ENCODE results near the gene CAPN11. TPM values are rescaled to one million over a fixed set of nuclear protein-coding genes. Genes with fewer than 3 reads are reported as not detected.

Gene CAPN11
- 0.94 and 1.9 TPM in 2 replicates for total RNA-seq

GRCh38 chr6:44158770-44159228, at the start of gene CAPN11:
TSS of gene CAPN11 (plus strand) at chr6:44158820. CDS start at chr6:44158849, 29 bp downstream.

DNA sequence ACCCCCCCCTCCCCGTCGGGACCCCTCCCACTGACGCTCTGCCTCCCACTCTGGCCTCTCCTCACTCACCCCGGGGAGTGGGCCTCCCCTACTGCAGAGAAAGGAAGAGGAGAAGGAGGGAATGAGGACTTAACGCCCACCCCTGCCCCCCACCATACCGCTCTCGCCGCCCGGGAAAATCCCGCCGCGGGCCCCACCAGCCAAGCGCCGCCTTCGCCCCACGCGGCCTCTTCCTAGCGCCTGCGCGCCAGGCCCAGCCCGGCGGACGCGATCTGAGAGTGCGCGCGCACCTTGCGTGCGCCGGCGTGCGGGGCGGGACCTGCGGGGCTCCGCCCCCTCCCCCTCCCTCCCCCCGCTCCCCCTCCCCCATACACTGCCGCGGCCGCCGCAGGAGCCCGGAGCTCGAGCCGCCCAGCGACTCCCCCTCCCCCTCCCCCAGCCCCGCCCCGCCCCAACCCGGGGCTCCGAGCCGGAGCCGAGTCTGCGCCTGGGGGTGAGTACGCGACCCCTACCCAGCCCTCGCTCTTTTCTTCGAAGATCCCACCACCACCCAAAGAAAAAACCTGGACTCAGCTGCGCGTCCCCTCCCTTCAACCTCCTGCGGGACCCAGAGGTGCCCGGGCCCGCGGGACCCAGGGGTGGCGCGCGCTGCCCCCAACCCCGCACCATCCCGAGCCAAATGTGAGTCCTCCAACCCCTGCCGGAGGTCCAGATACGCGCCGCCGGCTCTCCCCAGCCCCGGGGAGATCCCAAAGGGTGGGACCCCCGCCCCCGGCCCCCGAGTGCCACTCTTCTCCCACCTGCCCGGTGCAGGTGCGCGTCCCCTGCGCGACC, 31.2 kb upstream of the CAPN11 start, which contains the start of the genes MRPL14 and TMEM63B:
TSS of gene MRPL14 (minus strand) at position 267 of the 834 bp plus-strand sequence. CDS start 10,841 bp downstream, outside the sequence.
TSS of gene TMEM63B (plus strand) at position 369 of the 834 bp plus-strand sequence. CDS start 7,031 bp downstream, outside the sequence.

DNA sequence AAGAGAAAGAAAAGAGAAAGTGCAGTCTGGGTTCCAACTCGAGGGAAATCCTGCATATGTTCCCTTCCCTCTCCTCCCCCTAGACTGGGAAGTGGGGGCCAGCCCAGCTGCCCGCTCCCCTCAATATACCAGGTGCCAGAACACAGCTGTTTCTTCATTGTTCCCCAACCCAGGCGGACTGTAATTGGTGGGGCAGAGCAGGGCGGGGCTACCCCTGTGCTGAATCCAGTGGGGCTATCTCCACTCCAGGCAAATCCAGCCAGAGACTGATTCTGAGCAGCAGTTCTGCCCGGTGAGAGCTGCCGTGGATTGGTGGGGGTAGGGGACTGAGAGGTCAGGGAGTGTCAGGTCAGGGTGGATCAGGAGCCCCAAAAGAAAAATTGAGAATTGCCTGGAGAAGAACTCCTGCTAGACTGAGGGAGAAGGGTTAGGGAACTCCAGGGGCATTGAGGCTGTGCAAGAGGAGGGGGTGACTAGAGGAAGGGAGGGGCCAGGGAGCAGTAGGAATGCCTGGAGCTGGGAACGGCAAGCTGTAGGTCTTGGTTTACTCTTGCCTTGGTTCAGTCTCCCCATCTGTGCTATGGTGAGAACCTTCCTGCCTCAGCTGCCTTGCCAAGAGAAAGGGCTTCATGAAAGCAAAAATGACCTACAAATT, 58.2 kb downstream of the CAPN11 start, which contains the start of gene MYMX:
TSS of gene MYMX (plus strand) at position 250 of the 655 bp plus-strand sequence. CDS start 546 bp downstream, outside the sequence.

GRCh38 chr6:44223319-44224028, 64.9 kb downstream of the CAPN11 start, which contains the start of gene SLC29A1:
TSS of gene SLC29A1 (plus strand) at chr6:44223595. CDS start at chr6:44227314, 3,719 bp downstream.

Other genes with a start within 250 kb of the CAPN11 start
- 60.2 and 68.4 TPM in 2 replicates for gene MRPL14, start 31.4 kb upstream of the CAPN11 start, total RNA-seq
- 19.4 and 23.9 TPM in 2 replicates for gene TMEM63B, start 31.3 kb upstream of the CAPN11 start, total RNA-seq
- gene MYMX, start 58.1 kb downstream of the CAPN11 start, total RNA-seq = 0.18 TPM in 1 of 2 replicates, not detected in the other
- 63.9 and 75.7 TPM in 2 replicates for gene SLC29A1, start 64.8 kb downstream of the CAPN11 start, total RNA-seq
- 710 and 741 TPM in 2 replicates for gene HSP90AB1, start 88.3 kb downstream of the CAPN11 start, total RNA-seq
- 41.6 and 45.5 TPM in 2 replicates for gene SLC35B2, start 98.7 kb downstream of the CAPN11 start, total RNA-seq
- 9.2 and 10.6 TPM in 2 replicates for gene NFKBIE, start 106.7 kb downstream of the CAPN11 start, total RNA-seq
- gene TMEM151B, start 111.6 kb downstream of the CAPN11 start, total RNA-seq = 0.54 TPM in 1 of 2 replicates, not detected in the other
- gene AARS2, start 154.5 kb downstream of the CAPN11 start, total RNA-seq = 21.3 and 22.0 TPM in 2 replicates
- not detected in 2 replicates for gene SPATS1, start 183.8 kb downstream of the CAPN11 start, total RNA-seq
- gene CDC5L, start 228.9 kb downstream of the CAPN11 start, total RNA-seq = 21.0 and 23.7 TPM in 2 replicates